CD4-positive, alpha-beta memory T cell (primary cell): Measurements from ENCODE around the gene SMC3. TPM values are rescaled to one million over a fixed set of nuclear protein-coding genes. Genes with fewer than 3 reads are reported as not detected.

Source experiments
- CTCF ChIA-PET: fragments of 350-600 bp; sonication (Branson Sonifier 250); formaldehyde crosslinking; loops from one replicate; lab custom pipeline; 2021; ENCODE audit warnings: inconsistent platforms; ENCODE audit not compliant: partially characterized antibody; lab: Charles Lee
- POLR2A ChIA-PET: fragments of 350-600 bp; sonication (Branson Sonifier 250); formaldehyde crosslinking; loops from one replicate; lab custom pipeline; 2021; ENCODE audit not compliant: partially characterized antibody; lab: Charles Lee
- DNase-seq, 5 donors: peaks; one replicate each; pipeline versions ENCODE4 v3.0.0 to v3.0.0-alpha.2; 2020 to 2022; ENCODE audit warnings: mixed read lengths in 1 of 5
- H3K27ac ChIP-seq: one replicate; pipeline ENCODE4 v1.7.0; 2013; ENCODE audit warnings: low read depth, low read length
- H3K27me3 ChIP-seq: 2 replicates; pipeline ENCODE4 v1.7.0; 2013; ENCODE audit warnings: mild to moderate bottlenecking, low read length, moderate library complexity; ENCODE audit not compliant: insufficient read depth
- H3K36me3 ChIP-seq: 2 replicates; pipeline ENCODE4 v1.7.0; 2013; ENCODE audit warnings: mild to moderate bottlenecking, low read length, moderate library complexity; ENCODE audit not compliant: insufficient read depth
- H3K4me1 ChIP-seq: 2 replicates; pipeline ENCODE4 v1.7.0; 2013; ENCODE audit warnings: mild to moderate bottlenecking, low read length, moderate library complexity; ENCODE audit not compliant: insufficient read depth
- H3K4me3 ChIP-seq, 2 donors: one replicate each; pipeline ENCODE4 v1.7.0; 2013; ENCODE audit warnings: low read length in 2 of 2, mild to moderate bottlenecking in 1 of 2
- H3K9me3 ChIP-seq, 2 donors: one replicate each; pipeline ENCODE4 v1.7.0; 2013; ENCODE audit warnings: low read length in 2 of 2, control low read depth in 1 of 2; ENCODE audit not compliant: control insufficient read depth in 1 of 2
- H3K27ac Mint-ChIP-seq, 7 donors: one replicate each; pipeline ENCODE4 v1.8.0; 2020 to 2021; ENCODE audit warnings: mixed read lengths in 7 of 7, mild to moderate bottlenecking in 6 of 7, inconsistent platforms in 3 of 7, moderate library complexity in 3 of 7
- H3K27me3 Mint-ChIP-seq, 2 donors: one replicate each; pipeline ENCODE4 v1.8.0; 2020 to 2021; ENCODE audit warnings: mixed read lengths in 2 of 2
- H3K36me3 Mint-ChIP-seq, 2 donors: one replicate each; pipeline ENCODE4 v1.8.0; 2020 to 2021; ENCODE audit warnings: mixed read lengths in 2 of 2, inconsistent platforms in 1 of 2, mild to moderate bottlenecking in 1 of 2
- H3K4me1 Mint-ChIP-seq, 4 donors: one replicate each; pipeline ENCODE4 v1.8.0; 2020 to 2021; ENCODE audit warnings: mixed read lengths in 4 of 4, mild to moderate bottlenecking in 1 of 4
- H3K4me3 Mint-ChIP-seq, 8 donors: one replicate each; pipeline ENCODE4 v1.8.0; 2020 to 2021; ENCODE audit warnings: mixed read lengths in 8 of 8, mild to moderate bottlenecking in 7 of 8, moderate library complexity in 6 of 8, inconsistent platforms in 3 of 8
- H3K9me3 Mint-ChIP-seq, 8 donors: one replicate each; pipeline ENCODE4 v1.8.0; 2020 to 2021; ENCODE audit warnings: mixed read lengths in 8 of 8, mild to moderate bottlenecking in 5 of 8, inconsistent platforms in 3 of 8, moderate library complexity in 1 of 8
- intact Hi-C: fragments of 100-400 bp; cut with micrococcal nuclease; formaldehyde crosslinking; loops from one replicate; pipeline ENCODE4 v1.15.1; 2023
- polyA plus RNA-seq, 2 donors: library from polyadenylated mRNA; unstranded; fragments of 300-500 nt; fragmentation: Illumina TruSeq; gene quantifications; one replicate each; pipeline ENCODE4 v1.2.3, GENCODE V29; 2021
- total RNA-seq, 2 experiments: library from RNA; stranded (reverse); gene quantifications; one replicate each; pipeline ENCODE4 v1.2.3, GENCODE V29; 2021

The SMC3 gene
- total and polyA plus RNA-seq, 4 experiments from 2014 or later, result 43.8 to 96.1 (median 56.4) TPM

DNA sequence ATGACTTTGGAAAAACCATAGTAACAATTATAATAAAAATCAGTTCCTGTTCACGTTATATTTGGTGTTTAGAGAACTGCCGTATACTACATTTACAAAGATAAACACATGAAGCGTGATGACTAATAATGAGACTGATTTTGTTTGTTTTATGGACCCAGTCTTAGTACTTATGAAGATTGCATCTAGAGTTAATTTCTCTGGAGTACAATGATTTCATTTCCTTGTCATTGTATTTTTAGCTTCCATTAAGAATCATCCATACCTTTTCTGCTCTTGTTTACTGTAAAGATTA lies 79.6 kb downstream of the SMC3 start:
- Histone ChIP-seq H3K9me3 (no peaks in the 10 kb centered on the region), H3K36me3 (no peaks in the 10 kb centered on the region), H3K27me3 (peaks cover 41% of the 10 kb centered on the region), H3K27ac (no peak overlapping the region), H3K4me1 (peaks cover 19% of the 10 kb centered on the region), H3K4me3 (no peak overlapping the region)
- DNase-seq, result no peak
- CTCF ChIA-PET, result interaction anchor here (0.7 to 3.5 kb wide), 2 partner anchors 12 to 25 kb away, joined by 3 to 11 read pairs; no protein-coding TSS in a partner anchor
- H3K4me1 Mint-ChIP-seq, result peaks cover 9 to 27% (median 16%) of the 10 kb centered on the region in 4 donors
- no peak overlapping the region for H3K27ac Mint-ChIP-seq
- H3K4me3 Mint-ChIP-seq, result no peak overlapping the region
- peaks cover 0 to 4% (median 0%) of the 10 kb centered on the region in 8 donors for H3K9me3 Mint-ChIP-seq
- H3K36me3 Mint-ChIP-seq, result no peaks in the 10 kb centered on the region
- H3K27me3 Mint-ChIP-seq, result peaks cover 42 to 51% of the 10 kb centered on the region in 2 donors
- POLR2A ChIA-PET, result no interaction called here
- intact Hi-C loops, result no loop called here

DNA sequence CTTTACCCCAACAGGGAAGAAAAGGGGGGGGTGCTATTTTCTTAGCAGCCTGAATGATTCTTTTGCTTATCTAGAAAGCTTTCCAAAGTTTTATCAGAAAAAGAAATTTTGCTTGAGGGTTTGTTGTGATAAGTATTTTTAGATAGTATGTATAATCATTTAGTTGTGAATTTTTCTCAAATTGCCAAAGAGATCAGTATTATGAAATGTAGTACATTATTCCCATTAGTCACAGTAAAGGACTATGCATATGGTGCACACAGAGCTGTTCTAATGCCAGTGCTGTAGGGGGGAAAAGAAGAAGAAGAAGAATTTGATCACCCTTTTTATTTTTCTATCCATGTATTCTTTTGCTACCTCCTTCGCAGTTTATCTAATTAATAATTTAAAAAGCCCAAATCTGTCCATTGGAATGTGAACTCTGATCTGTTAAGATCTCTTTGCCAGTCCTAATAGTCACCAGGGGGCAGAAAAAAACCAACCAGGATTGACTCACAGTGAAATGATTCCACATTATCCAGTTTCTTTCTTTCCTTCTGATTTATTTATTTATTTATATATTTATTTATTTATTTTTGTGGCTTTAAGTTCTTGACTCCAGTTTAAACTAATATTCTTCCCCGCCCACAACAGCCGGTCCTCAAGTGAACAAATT lies 81.3 kb downstream of the SMC3 start:
- H3K4me1 ChIP-seq, result peaks cover 5% of the 10 kb centered on the region
- Mint-ChIP-seq H3K36me3 (no peaks in the 10 kb centered on the region), H3K27me3 (peaks cover 35 to 42% of the 10 kb centered on the region in 2 donors), H3K27ac (no peak overlapping the region), H3K4me1 (peaks cover 0 to 13% (median 7%) of the 10 kb centered on the region in 4 donors), H3K9me3 (no peaks in the 10 kb centered on the region), H3K4me3 (no peak overlapping the region)
- intact Hi-C loops, result no loop called here
- H3K27ac ChIP-seq, result no peak overlapping the region
- no peaks in the 10 kb centered on the region for H3K9me3 ChIP-seq
- POLR2A ChIA-PET, result no interaction called here
- H3K4me3 ChIP-seq, result no peak overlapping the region
- H3K27me3 ChIP-seq, result peaks cover 27% of the 10 kb centered on the region
- no peak for DNase-seq
- CTCF ChIA-PET, result interaction anchor here (0.5 to 3.5 kb wide), 2 partner anchors 8 to 23 kb away, joined by 3 to 11 read pairs; no protein-coding TSS in a partner anchor
- H3K36me3 ChIP-seq, result no peaks in the 10 kb centered on the region

DNA sequence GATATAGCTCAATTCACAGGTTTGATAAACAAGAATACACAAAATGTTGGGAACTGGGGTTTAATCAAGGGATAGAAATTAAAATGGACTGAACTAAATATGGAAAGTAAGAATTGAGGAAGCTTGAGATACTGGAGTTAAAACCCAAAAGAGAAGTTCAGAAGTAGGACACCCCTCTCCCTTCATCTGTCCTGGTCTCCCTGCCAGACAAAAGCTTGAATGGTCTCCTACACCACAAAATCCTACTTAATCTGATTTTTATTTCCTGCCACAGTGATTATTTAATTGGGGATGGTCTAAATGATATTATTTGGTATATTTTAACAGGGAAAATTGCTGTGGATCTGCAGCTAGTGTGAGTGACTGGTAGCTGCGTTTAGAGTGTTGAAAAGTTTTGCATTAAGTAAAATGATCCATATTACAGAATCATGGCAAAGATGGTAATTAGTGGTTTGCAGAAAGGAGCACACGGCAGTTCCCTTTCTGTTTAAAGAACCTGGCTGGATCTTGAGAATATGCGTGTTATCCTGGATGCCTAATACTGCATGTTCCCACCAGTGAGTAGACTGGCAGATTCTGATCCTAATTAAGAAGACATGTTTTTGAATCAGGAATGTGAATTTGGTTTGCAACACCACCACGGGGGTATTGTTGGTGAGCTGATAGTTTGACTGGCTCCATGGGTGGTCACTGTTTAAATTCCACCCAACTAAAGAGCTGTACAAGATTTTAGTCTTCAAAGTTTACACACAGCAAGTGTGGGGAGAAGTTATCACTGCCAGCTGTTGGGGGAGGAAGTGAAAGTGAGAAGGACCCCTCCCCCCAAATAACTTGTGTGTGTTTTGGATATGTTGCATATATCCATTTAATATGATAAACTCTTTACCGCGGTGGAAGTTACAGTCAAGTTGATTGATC lies 82.1 kb downstream of the SMC3 start:
- intact Hi-C loops, result no loop called here
- no peaks in the 10 kb centered on the region for H3K36me3 Mint-ChIP-seq
- POLR2A ChIA-PET, result no interaction called here
- CTCF ChIA-PET, result interaction anchor here (3.5 kb wide), 1 partner anchor 23 kb away, joined by 11 read pairs; no protein-coding TSS in a partner anchor
- peaks cover 23% of the 10 kb centered on the region for H3K27me3 ChIP-seq
- peaks cover 5% of the 10 kb centered on the region for H3K4me1 ChIP-seq
- no peak overlapping the region for H3K27ac Mint-ChIP-seq
- peaks cover 0 to 13% (median 6%) of the 10 kb centered on the region in 4 donors for H3K4me1 Mint-ChIP-seq
- no peak for DNase-seq
- H3K9me3 ChIP-seq, result no peaks in the 10 kb centered on the region
- H3K9me3 Mint-ChIP-seq, result no peaks in the 10 kb centered on the region
- H3K36me3 ChIP-seq, result no peaks in the 10 kb centered on the region
- H3K4me3 ChIP-seq, result no peak overlapping the region
- no peak overlapping the region for H3K27ac ChIP-seq
- H3K27me3 Mint-ChIP-seq, result peaks cover 37 to 44% of the 10 kb centered on the region in 2 donors
- H3K4me3 Mint-ChIP-seq, result no peak overlapping the region

DNA sequence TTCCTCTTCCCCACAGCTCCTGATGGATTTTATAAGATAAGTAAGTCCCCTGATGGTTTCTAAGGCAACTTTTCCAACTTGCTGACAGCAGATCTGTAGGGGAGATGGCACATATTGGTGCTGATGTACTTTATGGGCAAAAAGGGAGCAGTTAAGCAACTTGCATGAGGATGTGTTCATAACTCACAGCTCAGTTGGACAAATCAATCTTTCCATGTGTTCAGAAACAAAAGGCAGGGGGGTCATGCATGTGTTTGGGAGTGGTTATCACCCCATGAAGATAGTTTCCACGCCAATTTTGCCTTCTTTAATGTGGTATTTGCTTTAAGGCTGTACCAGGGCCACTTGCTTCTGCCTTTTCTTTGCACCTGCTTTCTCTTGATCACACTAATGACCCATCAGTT lies 82.8 kb downstream of the SMC3 start:
- CTCF ChIA-PET, result no interaction called here
- peaks cover 5% of the 10 kb centered on the region for H3K4me1 ChIP-seq
- intact Hi-C loops, result no loop called here
- peaks cover 17% of the 10 kb centered on the region for H3K27me3 ChIP-seq
- Mint-ChIP-seq H3K36me3 (no peaks in the 10 kb centered on the region), H3K27me3 (peaks cover 30 to 40% of the 10 kb centered on the region in 2 donors), H3K4me3 (no peak overlapping the region), H3K9me3 (no peaks in the 10 kb centered on the region), H3K4me1 (peaks cover 0 to 6% (median 3%) of the 10 kb centered on the region in 4 donors), H3K27ac (no peak overlapping the region)
- H3K4me3 ChIP-seq, result no peak overlapping the region
- no peak overlapping the region for H3K27ac ChIP-seq
- H3K36me3 ChIP-seq, result no peaks in the 10 kb centered on the region
- DNase-seq, result no peak
- POLR2A ChIA-PET, result no interaction called here
- no peaks in the 10 kb centered on the region for H3K9me3 ChIP-seq

DNA sequence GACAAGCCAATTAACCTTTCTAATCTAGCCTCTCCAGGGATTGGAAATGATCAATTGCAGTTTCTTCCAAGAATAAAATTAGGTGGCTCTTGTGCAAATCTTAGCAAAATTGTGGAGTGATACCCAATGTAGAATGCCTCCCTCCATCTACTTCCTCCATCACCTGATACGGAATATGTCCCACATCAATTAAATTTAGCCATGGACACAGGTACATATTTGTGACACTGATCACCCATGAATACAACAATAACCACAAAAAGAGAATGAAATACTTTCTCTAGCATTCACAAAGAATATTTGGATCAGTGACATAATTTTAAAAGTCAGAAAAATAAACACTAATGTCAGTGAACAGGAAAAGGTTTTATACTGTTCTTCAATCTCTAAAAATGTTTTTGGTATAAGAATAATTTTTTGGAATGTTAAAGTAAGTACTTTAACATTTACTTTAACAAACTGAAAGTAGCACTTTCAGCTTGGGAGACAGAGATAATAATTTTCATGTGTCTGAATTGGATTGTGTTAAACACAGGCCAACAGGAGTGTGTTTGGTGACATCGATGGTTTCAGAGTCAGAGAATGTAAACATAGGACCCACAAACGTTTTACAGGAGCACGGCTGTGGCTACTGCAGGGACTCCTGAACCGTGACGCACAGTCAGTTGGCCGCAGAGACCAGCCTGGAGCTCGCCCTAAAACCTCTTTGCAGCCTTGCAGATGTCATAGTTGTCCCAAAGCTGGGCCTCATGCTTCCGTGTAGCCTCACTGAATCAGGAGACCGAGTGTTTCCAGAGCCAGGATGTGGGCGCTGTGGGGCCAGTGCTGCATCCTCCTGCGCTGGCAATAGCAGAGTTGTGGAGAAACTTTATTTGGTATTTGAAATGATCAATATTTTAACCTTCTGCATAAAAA lies 83.8 kb downstream of the SMC3 start:
- Mint-ChIP-seq H3K4me3 (no peak overlapping the region), H3K27ac (no peak overlapping the region), H3K4me1 (peaks cover 0 to 5% (median 3%) of the 10 kb centered on the region in 4 donors), H3K27me3 (peaks cover 25 to 41% of the 10 kb centered on the region in 2 donors), H3K9me3 (no peaks in the 10 kb centered on the region), H3K36me3 (no peaks in the 10 kb centered on the region)
- intact Hi-C loops, result no loop called here
- H3K9me3 ChIP-seq, result no peaks in the 10 kb centered on the region
- H3K4me3 ChIP-seq, result no peak overlapping the region
- H3K4me1 ChIP-seq, result peaks cover 5% of the 10 kb centered on the region
- ChIA-PET CTCF (no interaction called here), POLR2A (no interaction called here)
- DNase-seq, result peak in 1 of 5 donors; percentile 13
- peaks cover 9% of the 10 kb centered on the region for H3K27me3 ChIP-seq
- no peak overlapping the region for H3K27ac ChIP-seq
- no peaks in the 10 kb centered on the region for H3K36me3 ChIP-seq

DNA sequence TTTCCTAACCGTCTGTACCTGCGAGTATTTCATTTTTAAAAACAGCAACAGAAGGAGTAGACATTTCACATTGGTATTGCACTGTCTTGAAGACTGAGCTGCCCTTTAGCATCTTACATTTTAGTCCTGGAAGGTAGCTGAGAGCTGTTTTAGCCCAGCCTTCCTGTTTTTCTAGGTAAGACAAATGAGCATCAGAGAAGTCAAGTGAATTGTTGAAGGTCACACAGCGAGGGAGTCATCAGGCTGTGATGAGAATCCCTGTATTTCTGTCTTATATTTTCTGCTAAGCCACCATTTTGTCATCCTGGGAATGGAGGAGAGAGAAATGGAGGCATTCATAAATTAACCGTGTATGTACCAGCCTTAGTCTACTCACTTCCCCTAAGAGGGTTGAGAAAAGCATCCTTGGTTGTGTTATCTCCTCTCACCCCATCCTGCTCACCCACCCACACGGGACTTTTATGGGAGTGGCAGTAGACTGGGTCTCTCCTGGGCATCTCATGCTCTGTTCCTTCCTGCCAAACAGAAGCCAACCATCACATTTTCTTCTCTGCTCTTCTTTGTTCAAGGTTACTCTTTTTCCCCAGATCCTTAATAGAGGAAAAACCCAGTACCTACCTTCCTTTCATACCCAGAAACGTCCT lies 85.1 kb downstream of the SMC3 start:
- no peaks in the 10 kb centered on the region for H3K9me3 ChIP-seq
- no peak overlapping the region for H3K4me3 ChIP-seq
- no peak overlapping the region for H3K27ac ChIP-seq
- H3K27ac Mint-ChIP-seq, result no peak overlapping the region
- H3K4me1 ChIP-seq, result peaks cover 5% of the 10 kb centered on the region
- H3K36me3 Mint-ChIP-seq, result no peaks in the 10 kb centered on the region
- H3K9me3 Mint-ChIP-seq, result no peaks in the 10 kb centered on the region
- no peak for DNase-seq
- H3K4me3 Mint-ChIP-seq, result no peak overlapping the region
- H3K36me3 ChIP-seq, result no peaks in the 10 kb centered on the region
- H3K27me3 ChIP-seq, result no peaks in the 10 kb centered on the region
- peaks cover 0 to 5% (median 3%) of the 10 kb centered on the region in 4 donors for H3K4me1 Mint-ChIP-seq
- peaks cover 18 to 39% of the 10 kb centered on the region in 2 donors for H3K27me3 Mint-ChIP-seq
- ChIA-PET POLR2A (interaction anchor here (0.6 kb wide), 1 partner anchor 44 kb away, joined by 3 read pairs; no protein-coding TSS in a partner anchor), CTCF (interaction anchor here (1.4 to 1.6 kb wide), 2 partner anchors 19 kb away, joined by 3 read pairs; no protein-coding TSS in a partner anchor)
- intact Hi-C loops, result no loop called here
